ENCODE data around the gene RPUSD2. TPM values are rescaled to one million over a fixed set of nuclear protein-coding genes. Genes with fewer than 3 reads are reported as not detected.

RPUSD2 gene
- total and polyA plus RNA-seq, 12 donors = 7.4 to 14.8 (median 10.6) TPM

DNA sequence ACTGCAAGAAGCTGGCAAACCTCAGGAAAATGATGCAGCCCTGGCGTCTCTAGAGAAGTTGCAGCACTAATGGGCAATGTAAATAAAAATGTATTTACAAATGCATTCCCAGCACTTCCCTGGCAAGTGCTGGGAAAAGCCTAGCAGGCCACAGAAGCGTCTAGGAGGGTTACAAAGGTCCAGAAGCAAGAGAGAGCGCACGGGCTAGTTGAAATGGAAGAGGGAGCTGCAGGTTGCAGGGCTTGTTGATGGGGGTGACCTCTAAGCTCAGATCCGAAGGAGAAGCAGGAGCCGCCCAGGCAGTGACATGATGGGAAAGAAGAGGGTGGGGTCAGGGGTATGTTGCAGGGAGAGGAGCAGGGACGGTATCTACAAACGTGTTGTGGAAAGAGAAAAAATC, 22.3 kb downstream of the RPUSD2 start:
- no peaks in the 10 kb centered on the region for H3K36me3 ChIP-seq
- peaks cover 0 to 33% (median 12%) of the 10 kb centered on the region in 9 donors for H3K4me1 ChIP-seq
- no peaks in the 10 kb centered on the region for H3K9me3 ChIP-seq
- ATAC-seq (no peak), DNase-seq (no peak)
- H3K27me3 ChIP-seq = no peaks in the 10 kb centered on the region
- H3K27ac ChIP-seq = no peak overlapping the region
- TF ChIP-seq, protein P1, sequence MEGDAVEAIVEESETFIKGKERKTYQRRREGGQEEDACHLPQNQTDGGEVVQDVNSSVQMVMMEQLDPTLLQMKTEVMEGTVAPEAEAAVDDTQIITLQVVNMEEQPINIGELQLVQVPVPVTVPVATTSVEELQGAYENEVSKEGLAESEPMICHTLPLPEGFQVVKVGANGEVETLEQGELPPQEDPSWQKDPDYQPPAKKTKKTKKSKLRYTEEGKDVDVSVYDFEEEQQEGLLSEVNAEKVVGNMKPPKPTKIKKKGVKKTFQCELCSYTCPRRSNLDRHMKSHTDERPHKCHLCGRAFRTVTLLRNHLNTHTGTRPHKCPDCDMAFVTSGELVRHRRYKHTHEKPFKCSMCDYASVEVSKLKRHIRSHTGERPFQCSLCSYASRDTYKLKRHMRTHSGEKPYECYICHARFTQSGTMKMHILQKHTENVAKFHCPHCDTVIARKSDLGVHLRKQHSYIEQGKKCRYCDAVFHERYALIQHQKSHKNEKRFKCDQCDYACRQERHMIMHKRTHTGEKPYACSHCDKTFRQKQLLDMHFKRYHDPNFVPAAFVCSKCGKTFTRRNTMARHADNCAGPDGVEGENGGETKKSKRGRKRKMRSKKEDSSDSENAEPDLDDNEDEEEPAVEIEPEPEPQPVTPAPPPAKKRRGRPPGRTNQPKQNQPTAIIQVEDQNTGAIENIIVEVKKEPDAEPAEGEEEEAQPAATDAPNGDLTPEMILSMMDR (IDR thresholded peaks at IDR 0.05) = no peak
- H3K4me3 ChIP-seq = no peak overlapping the region
- intact Hi-C loops (cut with DNase I) = loop anchor here in 6 of 10 donors (5.0 to 10.0 kb wide), 3 partner anchors 77 to 303 kb away; partner anchors contain the start of gene VPS18 (in 5 of the 6)
- 63 to 67% methylated on average over 8 of the region's 8 CpGs for WGBS, 2 donors

DNA sequence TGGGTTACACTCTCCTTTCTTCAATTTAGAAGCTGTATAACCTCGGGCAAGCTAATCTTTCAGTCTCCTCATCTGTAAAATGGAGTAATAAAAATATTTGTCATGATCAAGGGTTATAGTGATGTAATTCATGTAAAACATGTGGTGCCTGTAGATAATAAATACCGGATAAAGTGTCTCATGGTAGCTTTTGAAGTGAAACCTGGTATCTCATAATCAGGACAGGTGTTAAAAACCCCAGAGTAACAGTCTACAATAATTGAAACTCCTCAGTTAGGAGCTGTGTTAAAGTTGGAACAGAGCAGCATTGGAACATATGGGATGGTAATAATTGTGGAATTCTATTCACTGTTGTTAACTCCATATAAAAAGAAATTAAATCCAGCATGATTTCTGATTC, 24.1 kb downstream of the RPUSD2 start:
- WGBS, 2 donors = 75 to 80% methylated on average over 2 of the region's 2 CpGs
- peaks cover 0 to 33% (median 12%) of the 10 kb centered on the region in 9 donors for H3K4me1 ChIP-seq
- intact Hi-C loops (cut with DNase I) = loop anchor here in 6 of 10 donors (5.0 to 10.0 kb wide), 3 partner anchors 78 to 302 kb away; partner anchors contain the start of gene VPS18 (in 5 of the 6)
- ATAC-seq = no peak
- H3K36me3 ChIP-seq = no peaks in the 10 kb centered on the region
- H3K27me3 ChIP-seq = no peaks in the 10 kb centered on the region
- H3K27ac ChIP-seq = peak overlapping the region in 2 of 10 donors; percentile 72 to 97
- TF ChIP-seq, protein P1 (IDR thresholded peaks at IDR 0.05) = no peak
- no peak for DNase-seq
- H3K4me3 ChIP-seq = peak overlapping the region in 4 of 10 donors; percentile 62 to 88 (median 70)
- no peaks in the 10 kb centered on the region for H3K9me3 ChIP-seq

DNA sequence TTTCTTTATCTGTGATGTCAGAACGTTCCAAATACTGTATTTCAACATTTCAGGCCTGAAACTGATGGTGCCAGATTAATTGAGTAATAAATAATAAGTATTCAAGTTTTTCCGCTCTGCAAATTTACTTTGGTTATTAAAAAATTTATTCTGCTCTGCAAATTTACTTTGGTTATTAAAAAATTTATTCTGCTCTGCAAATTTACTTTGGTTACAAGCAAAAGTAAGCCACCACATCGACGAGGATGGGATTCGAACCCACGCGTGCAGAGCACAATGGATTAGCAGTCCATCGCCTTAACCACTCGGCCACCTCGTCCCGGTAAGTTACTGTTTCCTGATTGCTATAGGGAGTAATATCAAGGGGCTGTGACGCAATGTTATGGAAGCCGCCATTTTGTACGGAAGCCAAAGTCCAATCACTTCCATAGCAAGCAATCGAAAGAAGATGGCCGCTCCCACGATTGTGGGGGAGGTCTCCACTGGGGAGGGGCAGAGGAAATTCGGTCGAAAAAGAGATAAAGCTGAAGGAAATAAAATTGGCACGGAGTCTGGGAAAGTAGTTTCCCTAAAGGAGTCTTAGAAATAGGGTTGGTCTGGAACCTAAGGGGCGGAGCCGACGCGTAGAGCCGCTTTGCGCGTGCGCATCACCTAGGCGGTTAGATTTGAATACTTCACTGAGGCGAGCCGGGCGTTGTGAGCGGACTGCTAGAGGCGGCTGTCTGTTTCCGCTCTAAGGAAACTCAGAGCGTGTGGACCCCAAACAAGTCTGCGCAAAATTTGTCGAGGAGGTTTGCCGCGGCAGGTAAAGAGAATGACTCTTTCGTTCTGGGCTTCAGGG, 24.7 kb downstream of the RPUSD2 start, which contains the start of gene KNL1:
Gene KNL1, plus strand, starts transcription at position 662 of the 841 bp plus-strand sequence. CDS start 8,683 bp downstream, outside the sequence.
- Histone ChIP-seq H3K27ac (peak within 1 kb of the TSS; percentile 55 to 97 (median 89)), H3K4me1 (peaks cover 0 to 33% (median 12%) of the 10 kb centered on the region in 9 donors), H3K4me3 (peak within 1 kb of the TSS; percentile 41 to 88 (median 62)), H3K36me3 (no peaks in the 10 kb centered on the region), H3K27me3 (no peaks in the 10 kb centered on the region), H3K9me3 (no peaks in the 10 kb centered on the region)
- WGBS, 2 donors = 3 to 4% methylated on average over 41 of the region's 41 CpGs
- intact Hi-C loops (cut with DNase I) = loop anchor here in 6 of 10 donors (5.0 to 10.0 kb wide), 3 partner anchors 79 to 301 kb away; partner anchors contain the start of gene VPS18 (in 5 of the 6)
- DNase-seq (peak; percentile 85 to 95), ATAC-seq (peak; percentile 94 to 97 (median 96))
- TF ChIP-seq, protein P1 (IDR thresholded peaks at IDR 0.05) = peak in 1 of 9 donors; percentile 18

- Histone ChIP-seq H3K27ac (peak overlapping the region in 8 of 10 donors; percentile 72 to 97 (median 90)), H3K36me3 (no peaks in the 10 kb centered on the region), H3K27me3 (no peaks in the 10 kb centered on the region), H3K4me1 (peaks cover 0 to 32% (median 12%) of the 10 kb centered on the region in 9 donors), H3K9me3 (no peaks in the 10 kb centered on the region), H3K4me3 (peak overlapping the region; percentile 41 to 88 (median 62))
- TF ChIP-seq, protein P1 (IDR thresholded peaks at IDR 0.05) = peak in 2 of 9 donors; percentile 4 to 11
- ATAC-seq = peak; percentile 2 to 75 (median 48)
- DNase-seq = peak; percentile 32 to 51
- 0 to 1% methylated on average over 31 of the region's 31 CpGs for WGBS, 2 donors
- intact Hi-C loops (cut with DNase I) = loop anchor here in 6 of 10 donors (5.0 to 10.0 kb wide), 3 partner anchors 80 to 300 kb away; partner anchors contain the start of gene VPS18 (in 5 of the 6)
These were observed 25.3 kb downstream of the RPUSD2 start for GRCh38 chr15:40594429-40594836.

Data from heart right ventricle (tissue), 16 donors.